ENCODE results near the gene AKAP5. TPM values are rescaled to one million over a fixed set of nuclear protein-coding genes. Genes with fewer than 3 reads are reported as not detected.

The AKAP5 gene
- total RNA-seq, 1 donor from 2014 or later: 0.15 TPM

GRCh38 chr14:64474041-64474440 is 8.7 kb downstream of the AKAP5 start:
- no peaks in the 10 kb centered on the region for H3K9me3 Mint-ChIP-seq (ENCODE audit: unreplicated experiment)
- no peaks in the 10 kb centered on the region for H3K27me3 Mint-ChIP-seq (ENCODE audit: unreplicated experiment)
- H3K4me3 Mint-ChIP-seq (ENCODE audit: unreplicated experiment): no peak overlapping the region
- H3K27ac Mint-ChIP-seq (ENCODE audit: unreplicated experiment): no peak overlapping the region
- no peak for TF ChIP-seq CTCF (IDR thresholded peaks at IDR 0.05; ENCODE audit: partially characterized antibody, unreplicated experiment)
- no peak for DNase-seq
- no peaks in the 10 kb centered on the region for H3K4me1 Mint-ChIP-seq (ENCODE audit: low read depth, unreplicated experiment)
- no peaks in the 10 kb centered on the region for H3K36me3 Mint-ChIP-seq (ENCODE audit: unreplicated experiment)

- no peaks in the 10 kb centered on the region for H3K27me3 Mint-ChIP-seq (ENCODE audit: unreplicated experiment)
- no peaks in the 10 kb centered on the region for H3K36me3 Mint-ChIP-seq (ENCODE audit: unreplicated experiment)
- H3K27ac Mint-ChIP-seq (ENCODE audit: unreplicated experiment): no peak overlapping the region
- H3K9me3 Mint-ChIP-seq (ENCODE audit: unreplicated experiment): no peaks in the 10 kb centered on the region
- DNase-seq: no peak
- no peak for TF ChIP-seq CTCF (IDR thresholded peaks at IDR 0.05; ENCODE audit: partially characterized antibody, unreplicated experiment)
- H3K4me1 Mint-ChIP-seq (ENCODE audit: low read depth, unreplicated experiment): no peaks in the 10 kb centered on the region
- no peak overlapping the region for H3K4me3 Mint-ChIP-seq (ENCODE audit: unreplicated experiment)
These were observed 9.4 kb downstream of the AKAP5 start for GRCh38 chr14:64474698-64475097.

- no peaks in the 10 kb centered on the region for H3K36me3 Mint-ChIP-seq (ENCODE audit: unreplicated experiment)
- no peak overlapping the region for H3K4me3 Mint-ChIP-seq (ENCODE audit: unreplicated experiment)
- no peaks in the 10 kb centered on the region for H3K4me1 Mint-ChIP-seq (ENCODE audit: low read depth, unreplicated experiment)
- DNase-seq: no peak
- H3K27ac Mint-ChIP-seq (ENCODE audit: unreplicated experiment): no peak overlapping the region
- no peaks in the 10 kb centered on the region for H3K27me3 Mint-ChIP-seq (ENCODE audit: unreplicated experiment)
- H3K9me3 Mint-ChIP-seq (ENCODE audit: unreplicated experiment): no peaks in the 10 kb centered on the region
- no peak for TF ChIP-seq CTCF (IDR thresholded peaks at IDR 0.05; ENCODE audit: partially characterized antibody, unreplicated experiment)
These were observed 10.4 kb downstream of the AKAP5 start for GRCh38 chr14:64475585-64476273.

GRCh38 chr14:64476438-64476837 is 11.1 kb downstream of the AKAP5 start:
- Mint-ChIP-seq H3K36me3 (ENCODE audit: unreplicated experiment) (no peaks in the 10 kb centered on the region), H3K4me3 (ENCODE audit: unreplicated experiment) (no peak overlapping the region), H3K9me3 (ENCODE audit: unreplicated experiment) (no peaks in the 10 kb centered on the region), H3K27ac (ENCODE audit: unreplicated experiment) (no peak overlapping the region), H3K27me3 (ENCODE audit: unreplicated experiment) (no peaks in the 10 kb centered on the region), H3K4me1 (ENCODE audit: low read depth, unreplicated experiment) (no peaks in the 10 kb centered on the region)
- no peak for DNase-seq
- no peak for TF ChIP-seq CTCF (IDR thresholded peaks at IDR 0.05; ENCODE audit: partially characterized antibody, unreplicated experiment)

GRCh38 chr14:64478634-64479250 is 13.4 kb downstream of the AKAP5 start:
- Mint-ChIP-seq H3K9me3 (ENCODE audit: unreplicated experiment) (no peaks in the 10 kb centered on the region), H3K4me3 (ENCODE audit: unreplicated experiment) (no peak overlapping the region), H3K27me3 (ENCODE audit: unreplicated experiment) (no peaks in the 10 kb centered on the region), H3K27ac (ENCODE audit: unreplicated experiment) (no peak overlapping the region), H3K4me1 (ENCODE audit: low read depth, unreplicated experiment) (no peaks in the 10 kb centered on the region), H3K36me3 (ENCODE audit: unreplicated experiment) (no peaks in the 10 kb centered on the region)
- no peak for DNase-seq
- peak; percentile 58 for TF ChIP-seq CTCF (IDR thresholded peaks at IDR 0.05; ENCODE audit: partially characterized antibody, unreplicated experiment)

Data from glutamatergic neuron (in vitro differentiated cells).